ENCODE results near the gene TRMO. TPM values are rescaled to one million over a fixed set of nuclear protein-coding genes. Genes with fewer than 3 reads are reported as not detected.

Gene TRMO
- total RNA-seq, 1 experiment from 2014 or later: 10.4 TPM

DNA sequence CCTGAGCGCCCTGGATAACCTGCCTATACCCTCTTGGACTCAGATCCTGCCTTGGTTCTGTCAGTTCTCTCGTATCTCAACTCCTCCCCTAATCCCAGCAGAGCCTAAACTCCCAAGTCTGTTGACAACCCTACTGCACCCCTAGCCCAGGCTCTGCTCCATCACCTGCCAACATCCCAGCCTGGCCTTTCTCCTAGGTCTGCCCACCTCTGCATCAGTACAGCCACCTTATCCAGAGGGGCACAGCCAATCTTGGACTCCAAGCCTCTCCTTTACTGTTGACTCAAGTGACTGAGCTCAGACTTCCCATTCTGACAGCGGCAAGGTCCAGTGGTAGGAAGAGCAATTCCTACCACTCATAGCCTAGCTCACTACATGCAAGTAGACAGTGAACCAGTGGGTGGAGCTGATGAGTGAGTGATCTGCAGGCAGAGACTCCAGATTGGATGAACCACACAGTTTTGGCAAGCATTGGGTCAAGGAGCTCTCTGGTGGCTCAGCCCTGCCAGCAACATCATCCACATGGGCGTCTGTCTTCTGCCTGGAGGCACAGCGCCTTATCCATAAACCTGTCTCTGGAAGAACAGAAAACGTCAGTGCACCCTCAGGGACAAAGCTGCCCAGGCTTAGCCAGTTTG is 26.5 kb downstream of the TRMO start:
- H3K4me3 ChIP-seq (ENCODE audit: low read depth in 2 of 2, low read length in 2 of 2): no peak overlapping the region
- peak; percentile 76; the same call in 1 of the 2 replicates for ATAC-seq
- no peaks in the 10 kb centered on the region for H3K9me3 ChIP-seq (ENCODE audit: control insufficient read depth, insufficient read depth, low read depth, low read length)
- no peak overlapping the region for H3K27ac ChIP-seq (ENCODE audit: low read length)
- DNase-seq (ENCODE audit: low read depth, low spot score): no peak
- ChIA-PET CTCF (no interaction called here), POLR2A (no interaction called here)
- H3K27me3 ChIP-seq (ENCODE audit: control insufficient read depth, insufficient read depth, low read length): no peaks in the 10 kb centered on the region
- no TSS peak for BruUV-seq (replicated peaks)
- in situ Hi-C loops (cut with HindIII; ENCODE audit: low pct_unique_long_range_greater_than_20kb, low sequenced_read_pairs): no loop called here
- no peaks in the 10 kb centered on the region for H3K4me1 ChIP-seq (ENCODE audit: control insufficient read depth, insufficient read depth, low read length)
- intact Hi-C loops (cut with micrococcal nuclease; ENCODE audit: unreplicated experiment): no loop called here
- no peak for TF ChIP-seq REST (IDR thresholded peaks at IDR 0.05; ENCODE audit: insufficient read depth in 1 of 2, low read depth in 2 of 2, low read length in 1 of 2)
- no peak for TF ChIP-seq POLR2AphosphoS5 (IDR thresholded peaks at IDR 0.05; ENCODE audit: low read depth, low read length)
- TF ChIP-seq, protein P1, sequence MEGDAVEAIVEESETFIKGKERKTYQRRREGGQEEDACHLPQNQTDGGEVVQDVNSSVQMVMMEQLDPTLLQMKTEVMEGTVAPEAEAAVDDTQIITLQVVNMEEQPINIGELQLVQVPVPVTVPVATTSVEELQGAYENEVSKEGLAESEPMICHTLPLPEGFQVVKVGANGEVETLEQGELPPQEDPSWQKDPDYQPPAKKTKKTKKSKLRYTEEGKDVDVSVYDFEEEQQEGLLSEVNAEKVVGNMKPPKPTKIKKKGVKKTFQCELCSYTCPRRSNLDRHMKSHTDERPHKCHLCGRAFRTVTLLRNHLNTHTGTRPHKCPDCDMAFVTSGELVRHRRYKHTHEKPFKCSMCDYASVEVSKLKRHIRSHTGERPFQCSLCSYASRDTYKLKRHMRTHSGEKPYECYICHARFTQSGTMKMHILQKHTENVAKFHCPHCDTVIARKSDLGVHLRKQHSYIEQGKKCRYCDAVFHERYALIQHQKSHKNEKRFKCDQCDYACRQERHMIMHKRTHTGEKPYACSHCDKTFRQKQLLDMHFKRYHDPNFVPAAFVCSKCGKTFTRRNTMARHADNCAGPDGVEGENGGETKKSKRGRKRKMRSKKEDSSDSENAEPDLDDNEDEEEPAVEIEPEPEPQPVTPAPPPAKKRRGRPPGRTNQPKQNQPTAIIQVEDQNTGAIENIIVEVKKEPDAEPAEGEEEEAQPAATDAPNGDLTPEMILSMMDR (IDR thresholded peaks at IDR 0.05): no peak
- no peak for TF ChIP-seq SIN3A (IDR thresholded peaks at IDR 0.05; ENCODE audit: borderline replicate concordance, insufficient read depth, low read depth, low read length)
- TF ChIP-seq TCF7L2 (IDR thresholded peaks at IDR 0.05; ENCODE audit: low read depth, low read length): no peak
- H3K36me3 ChIP-seq (ENCODE audit: control insufficient read depth, insufficient read depth, low read length): no peaks in the 10 kb centered on the region

- TF ChIP-seq TCF7L2 (IDR thresholded peaks at IDR 0.05; ENCODE audit: low read depth, low read length) (no peak), REST (IDR thresholded peaks at IDR 0.05; ENCODE audit: insufficient read depth in 1 of 2, low read depth in 2 of 2, low read length in 1 of 2) (no peak), POLR2AphosphoS5 (IDR thresholded peaks at IDR 0.05; ENCODE audit: low read depth, low read length) (no peak), SIN3A (IDR thresholded peaks at IDR 0.05; ENCODE audit: borderline replicate concordance, insufficient read depth, low read depth, low read length) (no peak)
- TF ChIP-seq, protein P1 (IDR thresholded peaks at IDR 0.05): no peak
- no TSS peak for BruUV-seq (replicated peaks)
- H3K9me3 ChIP-seq (ENCODE audit: control insufficient read depth, insufficient read depth, low read depth, low read length): no peaks in the 10 kb centered on the region
- intact Hi-C loops (cut with micrococcal nuclease; ENCODE audit: unreplicated experiment): no loop called here
- DNase-seq (ENCODE audit: low read depth, low spot score) (no peak), ATAC-seq (no peak)
- no peaks in the 10 kb centered on the region for H3K4me1 ChIP-seq (ENCODE audit: control insufficient read depth, insufficient read depth, low read length)
- ChIA-PET CTCF (no interaction called here), POLR2A (no interaction called here)
- H3K36me3 ChIP-seq (ENCODE audit: control insufficient read depth, insufficient read depth, low read length): no peaks in the 10 kb centered on the region
- in situ Hi-C loops (cut with HindIII; ENCODE audit: low pct_unique_long_range_greater_than_20kb, low sequenced_read_pairs): no loop called here
- no peak overlapping the region for H3K4me3 ChIP-seq (ENCODE audit: low read depth in 2 of 2, low read length in 2 of 2)
- no peaks in the 10 kb centered on the region for H3K27me3 ChIP-seq (ENCODE audit: control insufficient read depth, insufficient read depth, low read length)
- H3K27ac ChIP-seq (ENCODE audit: low read length): no peak overlapping the region
Observed at GRCh38 chr9:97895211-97895610, 27.1 kb downstream of the TRMO start.

All from Panc1 (cell line).